ENCODE measurements around the gene ZNF407.

ZNF407 gene

GRCh38 chr18:74695170-74695569, 97.5 kb downstream of the ZNF407 start:
- Histone ChIP-seq H3K27me3 (ENCODE audit: control insufficient read depth, insufficient read depth, low read length) (no peaks in the 10 kb centered on the region), H3K9ac (ENCODE audit: low read length) (no peak overlapping the region), H3K4me3 (ENCODE audit: low read length) (no peak overlapping the region), H3K27ac (ENCODE audit: low read depth, low read length) (no peak overlapping the region), H3K36me3 (ENCODE audit: control insufficient read depth, insufficient read depth, low read length) (no peaks in the 10 kb centered on the region), H3K4me1 (ENCODE audit: control insufficient read depth, insufficient read depth, low read length) (no peaks in the 10 kb centered on the region)

- H3K36me3 ChIP-seq (ENCODE audit: control insufficient read depth, insufficient read depth, low read length): no peaks in the 10 kb centered on the region
- H3K9ac ChIP-seq (ENCODE audit: low read length): no peak overlapping the region
- H3K27ac ChIP-seq (ENCODE audit: low read depth, low read length): no peak overlapping the region
- H3K4me3 ChIP-seq (ENCODE audit: low read length): no peak overlapping the region
- no peaks in the 10 kb centered on the region for H3K27me3 ChIP-seq (ENCODE audit: control insufficient read depth, insufficient read depth, low read length)
- H3K4me1 ChIP-seq (ENCODE audit: control insufficient read depth, insufficient read depth, low read length): no peaks in the 10 kb centered on the region
These were observed 101.2 kb downstream of the ZNF407 start for GRCh38 chr18:74698881-74699280.

GRCh38 chr18:74699455-74699854, 101.8 kb downstream of the ZNF407 start:
- H3K4me1 ChIP-seq (ENCODE audit: control insufficient read depth, insufficient read depth, low read length): no peaks in the 10 kb centered on the region
- H3K27ac ChIP-seq (ENCODE audit: low read depth, low read length): no peak overlapping the region
- H3K9ac ChIP-seq (ENCODE audit: low read length): no peak overlapping the region
- H3K36me3 ChIP-seq (ENCODE audit: control insufficient read depth, insufficient read depth, low read length): no peaks in the 10 kb centered on the region
- no peaks in the 10 kb centered on the region for H3K27me3 ChIP-seq (ENCODE audit: control insufficient read depth, insufficient read depth, low read length)
- H3K4me3 ChIP-seq (ENCODE audit: low read length): no peak overlapping the region

GRCh38 chr18:74702950-74703349, 105.3 kb downstream of the ZNF407 start:
- Histone ChIP-seq H3K36me3 (ENCODE audit: control insufficient read depth, insufficient read depth, low read length) (no peaks in the 10 kb centered on the region), H3K27me3 (ENCODE audit: control insufficient read depth, insufficient read depth, low read length) (no peaks in the 10 kb centered on the region), H3K4me3 (ENCODE audit: low read length) (no peak overlapping the region)

GRCh38 chr18:74708169-74708568, 110.5 kb downstream of the ZNF407 start:
- Histone ChIP-seq H3K4me1 (ENCODE audit: control insufficient read depth, insufficient read depth, low read length) (no peaks in the 10 kb centered on the region), H3K4me3 (ENCODE audit: low read length) (no peak overlapping the region), H3K27ac (ENCODE audit: low read depth, low read length) (no peak overlapping the region), H3K36me3 (ENCODE audit: control insufficient read depth, insufficient read depth, low read length) (no peaks in the 10 kb centered on the region), H3K9ac (ENCODE audit: low read length) (no peak overlapping the region), H3K27me3 (ENCODE audit: control insufficient read depth, insufficient read depth, low read length) (no peaks in the 10 kb centered on the region)

More at GRCh38 chr18:74702950-74703349, 105.3 kb downstream of the ZNF407 start:
- H3K9ac ChIP-seq (ENCODE audit: low read length): no peak overlapping the region
- no peak overlapping the region for H3K27ac ChIP-seq (ENCODE audit: low read depth, low read length)
- no peaks in the 10 kb centered on the region for H3K4me1 ChIP-seq (ENCODE audit: control insufficient read depth, insufficient read depth, low read length)

- no peak overlapping the region for H3K9ac ChIP-seq (ENCODE audit: low read length)
- no peaks in the 10 kb centered on the region for H3K27me3 ChIP-seq (ENCODE audit: control insufficient read depth, insufficient read depth, low read length)
- H3K4me1 ChIP-seq (ENCODE audit: control insufficient read depth, insufficient read depth, low read length): no peaks in the 10 kb centered on the region
- no peak overlapping the region for H3K27ac ChIP-seq (ENCODE audit: low read depth, low read length)
- no peaks in the 10 kb centered on the region for H3K36me3 ChIP-seq (ENCODE audit: control insufficient read depth, insufficient read depth, low read length)
- H3K4me3 ChIP-seq (ENCODE audit: low read length): no peak overlapping the region
These were observed 111.8 kb downstream of the ZNF407 start for GRCh38 chr18:74709452-74709851.

- Histone ChIP-seq H3K4me1 (ENCODE audit: control insufficient read depth, insufficient read depth, low read length) (no peaks in the 10 kb centered on the region), H3K4me3 (ENCODE audit: low read length) (no peak overlapping the region), H3K9ac (ENCODE audit: low read length) (no peak overlapping the region), H3K27ac (ENCODE audit: low read depth, low read length) (no peak overlapping the region), H3K27me3 (ENCODE audit: control insufficient read depth, insufficient read depth, low read length) (no peaks in the 10 kb centered on the region), H3K36me3 (ENCODE audit: control insufficient read depth, insufficient read depth, low read length) (no peaks in the 10 kb centered on the region)
These were observed 116.5 kb downstream of the ZNF407 start for GRCh38 chr18:74714120-74714519.

- H3K36me3 ChIP-seq (ENCODE audit: control insufficient read depth, insufficient read depth, low read length): no peaks in the 10 kb centered on the region
- H3K27ac ChIP-seq (ENCODE audit: low read depth, low read length): no peak overlapping the region
- H3K4me1 ChIP-seq (ENCODE audit: control insufficient read depth, insufficient read depth, low read length): no peaks in the 10 kb centered on the region
- no peak overlapping the region for H3K4me3 ChIP-seq (ENCODE audit: low read length)
- no peak overlapping the region for H3K9ac ChIP-seq (ENCODE audit: low read length)
- no peaks in the 10 kb centered on the region for H3K27me3 ChIP-seq (ENCODE audit: control insufficient read depth, insufficient read depth, low read length)
These were observed 117.1 kb downstream of the ZNF407 start for GRCh38 chr18:74714791-74715190.

- H3K27me3 ChIP-seq (ENCODE audit: control insufficient read depth, insufficient read depth, low read length): no peaks in the 10 kb centered on the region
- H3K9ac ChIP-seq (ENCODE audit: low read length): no peak overlapping the region
- no peaks in the 10 kb centered on the region for H3K4me1 ChIP-seq (ENCODE audit: control insufficient read depth, insufficient read depth, low read length)
- H3K36me3 ChIP-seq (ENCODE audit: control insufficient read depth, insufficient read depth, low read length): no peaks in the 10 kb centered on the region
- no peak overlapping the region for H3K4me3 ChIP-seq (ENCODE audit: low read length)
- H3K27ac ChIP-seq (ENCODE audit: low read depth, low read length): no peak overlapping the region
These were observed 117.6 kb downstream of the ZNF407 start for GRCh38 chr18:74715306-74715705.

- no peaks in the 10 kb centered on the region for H3K36me3 ChIP-seq (ENCODE audit: control insufficient read depth, insufficient read depth, low read length)
- H3K27ac ChIP-seq (ENCODE audit: low read depth, low read length): no peak overlapping the region
- no peak overlapping the region for H3K9ac ChIP-seq (ENCODE audit: low read length)
- H3K4me1 ChIP-seq (ENCODE audit: control insufficient read depth, insufficient read depth, low read length): no peaks in the 10 kb centered on the region
- no peaks in the 10 kb centered on the region for H3K27me3 ChIP-seq (ENCODE audit: control insufficient read depth, insufficient read depth, low read length)
- no peak overlapping the region for H3K4me3 ChIP-seq (ENCODE audit: low read length)
These were observed 118.4 kb downstream of the ZNF407 start for GRCh38 chr18:74715865-74716712.

- no peaks in the 10 kb centered on the region for H3K27me3 ChIP-seq (ENCODE audit: control insufficient read depth, insufficient read depth, low read length)
- no peak overlapping the region for H3K4me3 ChIP-seq (ENCODE audit: low read length)
- no peaks in the 10 kb centered on the region for H3K4me1 ChIP-seq (ENCODE audit: control insufficient read depth, insufficient read depth, low read length)
- no peak overlapping the region for H3K27ac ChIP-seq (ENCODE audit: low read depth, low read length)
- no peaks in the 10 kb centered on the region for H3K36me3 ChIP-seq (ENCODE audit: control insufficient read depth, insufficient read depth, low read length)
- no peak overlapping the region for H3K9ac ChIP-seq (ENCODE audit: low read length)
These were observed 120.6 kb downstream of the ZNF407 start for GRCh38 chr18:74718312-74718711.

GRCh38 chr18:74722237-74722636, 124.6 kb downstream of the ZNF407 start:
- H3K4me3 ChIP-seq (ENCODE audit: low read length): no peak overlapping the region
- H3K9ac ChIP-seq (ENCODE audit: low read length): no peak overlapping the region
- H3K27me3 ChIP-seq (ENCODE audit: control insufficient read depth, insufficient read depth, low read length): no peaks in the 10 kb centered on the region
- H3K36me3 ChIP-seq (ENCODE audit: control insufficient read depth, insufficient read depth, low read length): no peaks in the 10 kb centered on the region
- H3K4me1 ChIP-seq (ENCODE audit: control insufficient read depth, insufficient read depth, low read length): no peaks in the 10 kb centered on the region
- no peak overlapping the region for H3K27ac ChIP-seq (ENCODE audit: low read depth, low read length)

- H3K9ac ChIP-seq (ENCODE audit: low read length): no peak overlapping the region
- no peak overlapping the region for H3K4me3 ChIP-seq (ENCODE audit: low read length)
- no peaks in the 10 kb centered on the region for H3K27me3 ChIP-seq (ENCODE audit: control insufficient read depth, insufficient read depth, low read length)
- no peaks in the 10 kb centered on the region for H3K4me1 ChIP-seq (ENCODE audit: control insufficient read depth, insufficient read depth, low read length)
- H3K27ac ChIP-seq (ENCODE audit: low read depth, low read length): no peak overlapping the region
- no peaks in the 10 kb centered on the region for H3K36me3 ChIP-seq (ENCODE audit: control insufficient read depth, insufficient read depth, low read length)
These were observed 126.5 kb downstream of the ZNF407 start for GRCh38 chr18:74724186-74724585.
